Activated CD4-positive, alpha-beta T cell treated with anti-CD3 and anti-CD28 coated beads for 48 hours (primary cell): ENCODE results near the gene MAP3K7CL.
"Not testable (repeated sequence)": the region's sequence is repeated elsewhere in the genome, so short reads cannot be mapped to it uniquely, and the experiment has no call there.

Experiments used
- DNase-seq: peaks from one replicate; pipeline ENCODE4 v3.0.0-alpha.2; 2020

MAP3K7CL gene

DNA sequence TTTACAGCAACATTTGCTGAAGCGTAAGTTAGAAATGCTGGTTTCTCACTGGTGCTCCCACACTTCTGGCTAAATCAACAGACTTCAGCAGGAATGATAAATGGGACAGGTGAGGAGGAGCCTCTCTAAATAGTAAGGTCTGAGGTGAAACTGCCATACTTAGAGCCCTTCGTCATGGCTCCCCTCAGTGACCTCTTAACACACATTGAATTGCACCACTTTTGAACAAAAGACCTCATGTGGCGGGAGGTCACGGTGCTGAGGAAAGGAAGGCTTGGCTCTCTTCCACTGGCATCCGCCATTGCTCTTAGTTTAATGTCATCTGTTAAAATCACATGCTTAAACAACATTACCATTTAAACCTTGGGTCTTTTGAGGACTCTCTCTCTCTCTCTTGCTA, 3.4 kb downstream of the MAP3K7CL start:
- DNase-seq, result no peak

DNA sequence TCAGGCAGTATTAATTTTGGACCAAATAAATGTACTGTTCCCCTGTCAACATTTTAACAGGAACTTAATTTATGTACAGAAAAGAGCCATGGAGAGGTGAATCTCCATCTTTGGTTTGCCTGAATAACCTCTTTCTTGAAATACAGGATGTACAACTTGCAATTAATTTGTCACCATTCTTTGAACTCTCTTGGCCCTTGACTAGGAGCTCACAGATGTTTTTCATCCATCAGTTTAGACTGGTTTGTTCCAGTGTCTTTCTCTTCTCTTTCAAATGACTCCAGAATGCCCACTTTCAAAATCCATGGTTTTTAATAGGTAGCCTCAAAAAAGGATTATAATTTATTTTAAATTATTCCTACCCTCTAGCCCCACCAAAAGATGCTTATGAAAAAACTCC, 5.0 kb downstream of the MAP3K7CL start:
- no peak for DNase-seq

- no peak for DNase-seq
Measured at GRCh38 chr21:29136033-29136432, 5.6 kb downstream of the MAP3K7CL start.

DNA sequence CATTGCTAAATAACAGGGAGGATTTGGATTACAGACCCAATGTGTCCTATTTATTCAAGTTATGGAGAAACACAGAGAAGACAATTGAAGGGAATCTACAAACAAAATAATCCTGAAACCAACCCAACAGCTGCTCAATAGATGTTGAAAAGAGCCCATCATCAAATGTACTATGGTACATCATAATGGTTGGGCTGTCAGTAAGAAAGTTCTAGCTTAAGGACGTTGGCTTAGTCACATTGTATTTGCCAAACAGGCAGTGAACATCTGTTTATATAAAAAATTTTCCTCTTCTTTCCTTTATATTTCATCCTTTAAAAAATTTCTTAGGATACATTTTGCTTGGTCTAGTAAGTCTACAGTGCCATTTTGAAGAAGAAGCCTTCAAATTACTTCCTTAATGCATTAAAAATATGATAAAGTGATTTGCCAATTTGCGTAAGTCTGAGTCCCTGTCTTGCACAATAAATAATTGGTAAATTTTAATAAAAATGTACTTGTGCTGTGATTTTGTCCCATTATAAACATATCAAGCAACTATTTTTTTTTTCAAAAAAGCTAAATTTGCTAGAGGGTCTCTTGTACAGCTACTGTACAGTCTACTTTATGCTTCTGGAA, 14.4 kb downstream of the MAP3K7CL start:
- no peak for DNase-seq

- DNase-seq, result no peak
Measured at GRCh38 chr21:29145354-29145782, 14.9 kb downstream of the MAP3K7CL start.

DNA sequence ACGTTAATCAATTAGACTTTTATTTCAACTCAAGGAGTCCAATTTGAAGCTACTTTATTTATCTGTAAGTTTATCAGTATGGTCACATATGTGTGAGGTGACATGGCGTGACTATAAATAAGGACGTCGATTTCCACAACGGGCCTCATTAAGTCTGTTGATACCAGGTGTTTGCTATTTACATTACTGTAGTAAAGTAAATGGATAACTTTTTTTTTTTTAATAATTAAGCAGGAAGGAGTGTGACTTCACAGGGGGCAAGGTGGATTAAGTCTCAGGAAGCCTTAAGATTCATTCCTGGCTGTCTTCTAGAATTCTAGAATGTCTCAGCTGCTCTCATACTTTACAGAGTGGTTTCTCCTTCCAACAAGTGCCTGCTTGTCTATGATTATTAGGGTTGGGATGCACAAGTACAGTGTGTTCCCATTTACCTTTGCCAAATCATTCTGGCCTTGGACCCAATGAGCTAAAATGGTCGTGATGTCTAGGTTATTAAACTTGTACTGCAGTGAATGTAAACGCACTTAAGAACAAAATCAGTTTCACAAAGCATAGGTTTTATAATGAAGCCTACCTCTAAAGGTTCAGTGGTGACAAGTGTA, 15.5 kb downstream of the MAP3K7CL start:
- DNase-seq, result no peak

GRCh38 chr21:29146726-29147125, 16.3 kb downstream of the MAP3K7CL start:
- DNase-seq, result no peak

DNA sequence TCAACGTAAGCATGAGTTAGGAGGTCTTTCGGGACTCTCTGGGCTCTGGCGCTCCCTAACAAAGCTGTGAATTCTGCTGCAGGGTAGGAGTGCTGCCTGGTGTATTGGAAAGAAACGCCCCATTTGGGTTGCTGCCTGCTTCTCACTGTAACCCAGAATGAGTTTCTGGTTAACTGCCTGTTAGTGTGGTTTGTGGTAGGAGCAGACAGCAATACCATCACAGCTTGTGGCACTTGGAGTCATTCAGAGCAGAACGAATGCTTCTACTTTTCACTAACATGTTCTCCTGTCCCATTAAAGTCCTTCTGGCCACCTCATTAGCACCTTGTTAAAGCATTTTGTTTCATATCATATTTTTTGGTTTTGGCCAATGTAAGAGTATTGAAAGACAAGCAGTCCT, 18.1 kb downstream of the MAP3K7CL start:
- DNase-seq, result peak; percentile 20

- DNase-seq, result no peak
Measured at GRCh38 chr21:29149808-29150425, 19.5 kb downstream of the MAP3K7CL start.

GRCh38 chr21:29151931-29152330, 21.5 kb downstream of the MAP3K7CL start:
- no peak for DNase-seq

GRCh38 chr21:29152916-29153315, 22.5 kb downstream of the MAP3K7CL start:
- no peak for DNase-seq

DNA sequence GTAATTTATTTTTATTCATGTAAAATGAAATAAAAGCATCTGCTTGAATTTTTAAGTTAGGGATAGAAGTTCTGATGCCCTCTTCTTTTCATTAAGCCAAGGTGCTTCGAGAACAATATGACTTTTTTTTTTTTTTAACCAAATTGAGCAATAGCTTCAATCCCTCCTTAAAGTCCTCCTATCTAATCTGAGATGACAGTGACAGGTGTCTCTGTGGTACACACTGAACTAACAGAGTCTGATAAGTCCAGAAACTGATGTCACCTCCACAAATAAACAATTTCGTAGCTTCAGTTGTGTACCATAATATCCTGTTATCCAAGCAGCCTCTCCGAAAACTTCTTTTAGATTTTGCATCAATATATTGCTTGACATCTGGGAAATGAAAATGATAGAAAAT, 23.8 kb downstream of the MAP3K7CL start:
- no peak for DNase-seq

DNA sequence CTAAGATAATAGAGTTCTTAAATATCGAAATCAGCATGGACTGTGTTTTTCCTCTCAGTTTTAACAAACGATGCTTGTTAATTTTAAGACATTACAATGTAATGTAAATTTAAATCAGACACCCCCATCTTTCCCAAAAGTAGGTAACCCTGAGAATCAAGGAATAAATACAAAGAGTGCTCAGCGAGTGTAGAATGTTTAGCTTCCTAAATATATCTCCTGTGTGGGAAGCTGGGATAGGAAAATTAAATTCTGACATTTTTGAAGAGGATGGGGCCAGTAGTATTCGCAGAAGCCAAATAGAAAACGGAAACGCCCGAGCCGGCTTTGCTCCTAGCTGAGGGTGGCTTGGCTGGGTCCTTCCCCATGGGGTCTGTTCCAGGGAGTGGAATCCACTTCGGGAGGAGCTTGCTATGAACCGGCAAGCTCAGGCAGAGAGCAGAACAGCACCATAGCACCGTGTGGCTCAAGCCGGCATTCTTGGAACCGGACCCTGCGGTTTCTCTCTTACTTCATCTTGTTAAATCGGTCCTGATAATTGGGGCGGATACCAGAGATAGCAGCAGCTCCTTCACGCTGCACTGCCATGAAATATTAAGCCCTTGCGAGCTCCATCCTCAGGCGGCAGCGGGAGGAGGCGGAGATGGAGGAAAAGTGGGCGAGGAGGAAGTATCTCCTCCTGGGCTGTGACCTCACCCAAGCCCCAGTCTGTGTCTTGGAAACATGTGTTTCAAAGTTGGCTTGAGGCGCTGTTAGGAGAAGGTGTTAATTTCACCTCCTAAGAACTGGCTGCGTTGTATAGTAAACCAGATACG, 24.9 kb downstream of the MAP3K7CL start:
- DNase-seq, result no peak

DNA sequence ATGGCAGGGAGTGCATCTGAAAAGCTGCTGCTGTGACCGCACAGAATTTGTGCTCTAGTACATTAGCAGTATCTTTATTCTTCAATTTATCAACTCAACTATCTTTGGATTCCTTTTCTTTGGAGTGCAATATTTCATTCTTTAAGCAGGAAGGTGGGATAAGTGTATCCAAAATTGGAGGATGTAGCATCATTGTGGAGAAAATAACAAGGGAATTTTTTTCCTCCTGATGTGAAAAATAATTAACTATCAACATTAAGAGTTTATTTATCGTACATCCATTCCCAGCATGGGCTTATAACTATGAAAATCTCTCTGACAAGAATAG, 25.5 kb downstream of the MAP3K7CL start:
- DNase-seq, result no peak

DNA sequence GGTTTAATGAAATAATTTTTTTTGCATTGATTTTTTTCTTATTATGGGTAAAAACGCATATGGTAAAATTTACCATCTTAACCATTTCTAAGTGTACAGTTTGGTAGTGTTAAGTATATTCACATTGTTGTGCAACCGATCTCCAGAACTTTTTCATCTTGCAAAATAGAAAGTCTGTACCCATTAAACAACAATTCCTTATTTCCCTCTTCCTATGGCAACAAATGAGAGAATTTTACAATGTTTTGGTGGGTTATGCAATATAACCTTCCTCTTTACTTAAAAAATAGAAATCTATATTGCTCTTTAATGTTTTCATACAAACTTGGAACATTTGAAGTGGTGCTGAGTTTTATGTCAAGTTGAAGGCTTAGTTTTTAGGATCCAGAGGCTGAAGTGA, 26.6 kb downstream of the MAP3K7CL start:
- no peak for DNase-seq

- DNase-seq, result no peak
Measured at GRCh38 chr21:29159842-29160241, 29.4 kb downstream of the MAP3K7CL start.

DNA sequence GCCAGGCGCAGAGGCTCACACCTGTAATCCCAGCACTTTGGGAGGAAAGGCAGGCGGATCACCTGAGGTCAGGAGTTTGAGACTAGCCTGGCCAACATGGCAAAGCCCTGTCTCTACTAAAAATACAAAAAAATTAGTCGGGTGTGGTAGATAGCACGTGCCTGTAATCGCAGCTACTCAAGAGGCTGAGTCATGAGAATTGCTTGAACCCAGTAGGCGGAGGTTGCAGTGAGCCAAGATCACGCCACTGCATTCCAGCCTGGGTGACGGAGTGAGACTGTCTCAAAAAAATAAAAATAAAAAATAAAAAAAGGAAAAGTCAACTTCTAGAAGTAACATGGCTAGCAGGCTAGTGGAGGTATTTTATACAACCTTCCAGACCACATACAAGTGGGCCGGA, 32.4 kb downstream of the MAP3K7CL start:
- DNase-seq, result not testable (repeated sequence)

DNA sequence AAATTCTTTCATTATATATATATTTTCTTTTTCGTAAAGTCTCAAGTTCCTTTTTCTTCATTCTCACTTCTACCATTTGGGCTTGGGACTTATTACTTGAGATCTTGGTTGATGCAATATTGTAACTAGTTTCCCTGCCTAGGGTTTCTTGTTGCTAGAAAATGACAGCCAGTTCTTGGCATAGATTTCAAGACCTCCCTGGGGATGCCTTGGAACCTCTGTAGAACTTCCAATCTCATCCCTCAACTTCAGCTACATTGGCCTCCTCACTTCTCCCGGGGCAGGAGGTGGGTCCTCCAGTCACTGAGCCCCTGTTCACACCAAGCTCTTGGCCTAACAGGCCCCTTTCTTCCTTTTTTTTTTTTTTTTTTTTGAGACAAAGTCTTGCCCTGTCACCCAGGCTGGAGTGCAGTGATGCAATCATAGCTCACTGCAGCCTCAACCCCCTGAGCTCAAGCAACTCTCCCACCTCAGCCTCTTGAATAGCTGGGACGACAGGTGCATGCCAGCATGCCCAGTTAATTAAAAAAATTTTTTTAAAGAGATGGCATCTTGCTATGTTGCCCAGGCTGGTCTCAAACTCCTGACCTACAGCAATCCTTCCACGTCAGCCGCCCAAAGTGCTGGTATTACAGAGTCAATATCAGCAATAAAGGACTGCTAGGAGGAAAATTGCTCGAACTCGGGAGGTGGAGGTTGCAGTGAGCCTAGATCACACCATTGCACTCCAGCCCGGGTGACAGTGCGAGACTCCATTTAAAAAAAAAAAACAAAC, 33.1 kb downstream of the MAP3K7CL start:
- DNase-seq, result no peak

DNA sequence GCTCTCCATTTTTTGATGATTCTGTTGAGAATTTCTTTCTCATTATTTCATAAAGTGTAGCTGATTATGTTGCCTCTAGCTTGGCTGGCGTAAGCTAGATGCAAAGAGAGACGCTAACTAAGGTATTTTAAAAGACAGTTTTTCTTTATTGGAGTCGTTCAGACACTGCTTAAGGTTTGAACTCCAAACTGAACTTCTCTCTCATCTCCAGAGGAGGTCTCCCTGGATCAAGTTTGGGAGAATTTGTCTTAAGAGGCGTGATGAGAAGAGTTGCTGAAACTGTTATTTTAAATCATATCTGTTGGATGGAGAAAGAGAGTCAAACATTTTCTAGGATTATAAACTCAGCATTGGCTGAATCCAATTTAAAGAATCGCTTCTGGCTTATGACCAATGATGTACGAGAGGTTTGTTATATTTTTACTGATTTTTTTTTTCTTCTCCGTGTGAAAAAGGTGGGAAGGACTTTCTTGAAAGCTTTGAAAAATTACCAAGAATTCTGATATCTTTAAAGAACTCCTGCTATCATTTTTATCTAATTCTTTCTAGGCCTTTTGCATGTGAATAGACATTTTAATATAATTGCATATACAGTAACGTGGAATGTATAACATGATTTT, 34.0 kb downstream of the MAP3K7CL start:
- no peak for DNase-seq

GRCh38 chr21:29166323-29166722, 35.9 kb downstream of the MAP3K7CL start:
- no peak for DNase-seq

- no peak for DNase-seq
Measured at GRCh38 chr21:29166853-29167252, 36.4 kb downstream of the MAP3K7CL start.

DNA sequence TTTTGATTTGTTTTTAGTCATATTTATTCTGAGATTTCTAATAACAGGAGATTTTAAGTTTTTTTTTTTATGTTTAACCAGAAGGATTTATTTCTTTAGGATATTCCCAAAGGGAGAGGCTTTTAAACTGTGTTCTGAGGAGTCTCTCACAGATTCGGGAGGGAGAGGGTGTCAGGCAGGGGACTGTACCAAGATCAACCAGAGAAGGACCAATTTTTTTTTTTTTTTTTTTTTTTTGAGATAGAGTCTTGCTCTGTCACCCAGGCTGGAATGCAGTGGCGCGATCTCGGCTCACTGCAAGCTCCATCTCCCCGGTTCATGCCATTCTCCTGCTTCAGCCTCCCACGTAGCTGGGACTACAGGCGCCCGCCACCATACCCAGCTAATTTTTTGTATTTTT, 37.0 kb downstream of the MAP3K7CL start:
- DNase-seq, result not testable (repeated sequence)

GRCh38 chr21:29168891-29169315, 38.5 kb downstream of the MAP3K7CL start:
- no peak for DNase-seq
